NK-92 (cell line): Measurements from ENCODE around the gene KLF6.

Experiments
- DNase-seq: peaks from one replicate; lab custom pipeline; 2025; ENCODE audit not compliant: unreplicated experiment; lab: John Stamatoyannopoulos, UW

Gene KLF6

DNA sequence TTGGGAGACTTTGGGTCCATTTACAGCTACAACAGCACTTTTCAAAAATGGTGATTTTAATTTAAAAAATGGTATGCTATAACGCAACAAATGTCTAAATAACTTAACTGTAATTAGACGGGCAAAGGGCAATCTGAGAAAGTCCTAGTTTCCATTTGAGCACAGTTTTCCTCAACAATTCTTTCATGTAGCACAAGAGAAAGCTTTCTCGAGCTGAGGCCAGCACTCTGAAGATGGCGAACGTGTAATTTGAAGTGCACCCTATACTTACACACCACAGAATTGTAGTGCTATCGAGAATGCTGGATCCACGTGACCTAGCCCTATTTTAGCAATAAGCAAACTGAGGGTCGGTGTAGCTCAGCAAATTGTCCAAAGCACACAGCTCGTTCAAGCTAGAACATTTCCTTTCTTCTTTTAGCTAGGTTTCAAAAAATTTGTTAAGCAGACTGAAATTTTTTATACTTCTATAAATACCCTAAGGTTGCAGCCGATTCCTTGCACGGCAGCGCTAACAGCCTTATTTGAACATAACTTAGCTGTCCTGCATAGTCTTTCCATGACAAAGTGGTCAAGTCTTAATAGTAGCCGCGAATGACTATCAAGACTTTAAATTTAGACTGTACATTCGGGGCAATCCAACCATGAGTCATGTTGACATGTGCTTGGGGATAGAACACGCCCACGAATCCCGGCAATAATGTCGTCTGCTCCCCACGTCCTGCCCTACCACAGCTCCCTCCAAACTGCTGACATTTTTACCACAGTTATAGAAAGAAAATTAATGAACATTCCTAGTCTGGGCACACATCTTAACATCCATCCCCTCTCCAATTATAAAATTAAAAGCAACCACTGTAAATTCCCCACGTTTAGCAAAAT is 10.0 kb downstream of the KLF6 start:
- no peak for DNase-seq

GRCh38 chr10:3774018-3774813 is 10.8 kb downstream of the KLF6 start:
- no peak for DNase-seq

- DNase-seq: no peak
Observed at GRCh38 chr10:3773460-3774017, 11.5 kb downstream of the KLF6 start.

- DNase-seq: no peak
Observed at GRCh38 chr10:3772361-3773171, 12.4 kb downstream of the KLF6 start.

DNA sequence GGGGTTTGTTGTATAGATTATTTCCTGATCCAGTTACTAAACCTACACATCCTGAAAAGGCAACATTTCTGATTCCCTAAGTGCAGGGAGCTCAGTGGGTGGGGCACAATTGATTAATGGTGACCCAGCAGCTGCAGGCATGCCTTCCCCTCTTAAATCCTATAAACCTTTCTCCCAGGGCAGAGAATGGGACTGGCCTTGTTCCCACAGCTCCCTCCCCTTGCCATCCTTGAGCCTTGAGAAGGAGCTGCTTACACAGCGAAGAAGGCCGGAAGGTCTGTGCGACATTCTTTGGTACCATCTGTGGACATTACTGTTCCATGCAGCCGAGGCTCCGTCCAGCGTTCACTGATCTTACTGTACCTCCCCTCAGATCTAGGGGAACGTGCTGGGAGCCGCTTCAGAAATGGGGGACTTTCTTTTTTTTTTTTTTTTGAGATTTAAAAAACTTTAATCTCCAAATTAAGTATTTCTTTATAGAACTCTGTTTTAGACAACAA is 14.3 kb downstream of the KLF6 start:
- DNase-seq: no peak

GRCh38 chr10:3769556-3769955 is 15.5 kb downstream of the KLF6 start:
- no peak for DNase-seq

DNA sequence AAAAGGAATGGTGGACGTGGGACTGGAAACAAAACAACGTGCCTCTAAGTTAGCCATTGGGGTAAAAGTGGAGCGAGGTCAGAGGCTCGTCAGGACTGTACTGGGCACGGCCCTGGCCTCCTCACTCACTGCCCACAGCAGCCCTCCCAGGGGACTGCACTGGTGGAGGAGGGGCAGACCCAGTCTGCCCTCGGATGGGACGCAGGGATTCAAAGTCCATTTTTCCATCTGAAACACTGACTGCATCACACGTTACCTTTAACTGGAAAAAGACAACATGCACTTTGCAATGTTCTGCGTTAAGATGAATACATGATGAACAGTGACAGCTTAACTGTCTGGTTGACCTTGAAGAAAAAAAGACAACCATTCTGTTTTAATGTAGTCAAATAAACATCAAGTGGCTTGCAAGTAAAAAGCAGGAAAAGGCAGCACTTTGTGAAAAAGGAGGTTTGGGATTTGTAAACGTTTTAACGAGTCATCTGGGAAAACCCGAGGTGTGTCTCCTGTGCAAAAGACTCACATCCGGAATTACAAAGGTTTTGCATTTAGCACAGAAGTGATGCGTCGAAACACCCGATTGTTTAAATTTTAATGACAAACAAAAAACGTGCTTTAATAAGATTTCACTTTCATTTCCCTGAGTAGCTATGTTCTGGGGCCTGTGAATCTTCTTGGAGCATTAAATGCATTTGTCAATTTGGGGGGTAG is 18.8 kb downstream of the KLF6 start:
- DNase-seq: no peak

GRCh38 chr10:3765146-3765545 is 19.9 kb downstream of the KLF6 start:
- no peak for DNase-seq

GRCh38 chr10:3764626-3765112 is 20.3 kb downstream of the KLF6 start:
- DNase-seq: no peak

DNA sequence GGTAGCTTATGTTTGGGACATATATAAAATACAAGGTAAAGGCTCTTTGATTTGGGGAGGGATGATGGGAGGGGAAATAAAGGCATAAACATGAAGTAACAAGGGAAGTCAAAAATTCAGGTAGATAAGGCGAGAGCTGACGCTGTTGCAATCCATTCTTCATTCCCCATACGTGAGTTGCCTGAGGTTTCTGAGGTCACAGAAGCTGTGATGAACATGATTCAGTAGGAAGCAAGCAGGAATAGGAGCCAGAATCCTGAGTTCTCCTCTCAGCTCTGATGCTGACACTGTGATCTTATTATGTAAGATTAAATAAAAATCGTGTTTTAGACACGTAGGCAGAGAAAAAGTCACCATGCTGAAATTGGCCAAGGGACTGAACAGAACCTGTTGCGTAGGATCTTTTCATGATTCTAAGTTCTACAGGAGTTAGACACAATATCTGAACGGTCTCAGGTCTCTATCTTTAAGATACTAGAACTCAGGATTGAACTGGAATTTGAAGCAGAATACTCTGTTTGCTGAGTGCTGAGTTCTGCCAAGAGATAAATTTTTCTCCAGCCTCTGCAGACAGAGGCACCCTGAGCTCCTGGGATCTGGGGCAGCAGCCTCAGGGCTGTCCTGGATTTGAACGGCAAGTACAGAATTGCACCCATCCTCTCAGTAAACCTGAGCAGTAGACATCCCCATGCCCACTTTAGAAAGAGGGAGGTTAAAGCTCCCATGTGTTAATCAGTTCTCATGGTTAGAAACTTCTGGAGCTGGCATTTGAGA is 21.0 kb downstream of the KLF6 start:
- no peak for DNase-seq

- DNase-seq: no peak
Observed at GRCh38 chr10:3763035-3763456, 22.0 kb downstream of the KLF6 start.

DNA sequence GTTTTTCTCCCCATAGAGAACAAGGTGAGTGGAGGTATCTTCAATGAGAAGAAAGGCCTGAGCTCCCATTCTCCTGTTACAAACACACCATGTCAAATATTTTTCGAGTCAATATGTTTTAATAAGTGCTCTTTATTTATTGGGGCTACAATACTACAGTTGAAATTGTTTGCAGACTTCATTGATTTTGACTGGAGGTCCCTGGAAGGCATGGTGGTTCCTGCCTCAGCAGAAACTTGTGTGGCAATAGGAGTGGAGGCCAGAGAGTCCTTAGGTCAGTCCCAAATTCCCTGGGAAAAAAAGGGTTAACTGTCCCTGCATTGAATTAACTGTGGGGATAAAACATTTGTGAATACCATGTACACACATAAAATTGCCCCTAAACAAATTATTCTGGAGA is 22.7 kb downstream of the KLF6 start:
- no peak for DNase-seq

DNA sequence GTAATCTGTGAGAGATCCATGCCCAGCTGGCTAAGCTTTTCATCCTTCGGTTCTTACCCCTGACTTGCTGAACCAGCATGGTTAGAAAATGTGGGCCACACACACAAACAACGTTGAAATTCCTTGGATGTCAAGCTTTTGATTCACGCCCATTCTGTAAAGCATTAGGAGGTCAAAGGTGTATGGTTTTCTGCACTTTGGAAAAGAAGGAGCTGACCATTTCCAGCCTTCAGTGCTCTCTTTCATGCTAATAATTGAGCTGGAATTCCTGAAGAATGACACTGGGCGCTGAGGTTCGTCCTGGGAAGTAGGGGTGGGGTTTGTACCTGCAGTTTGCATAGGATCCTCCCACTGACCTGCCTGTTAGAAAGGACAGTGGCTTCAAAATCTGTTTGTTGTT is 23.1 kb downstream of the KLF6 start:
- DNase-seq: no peak

DNA sequence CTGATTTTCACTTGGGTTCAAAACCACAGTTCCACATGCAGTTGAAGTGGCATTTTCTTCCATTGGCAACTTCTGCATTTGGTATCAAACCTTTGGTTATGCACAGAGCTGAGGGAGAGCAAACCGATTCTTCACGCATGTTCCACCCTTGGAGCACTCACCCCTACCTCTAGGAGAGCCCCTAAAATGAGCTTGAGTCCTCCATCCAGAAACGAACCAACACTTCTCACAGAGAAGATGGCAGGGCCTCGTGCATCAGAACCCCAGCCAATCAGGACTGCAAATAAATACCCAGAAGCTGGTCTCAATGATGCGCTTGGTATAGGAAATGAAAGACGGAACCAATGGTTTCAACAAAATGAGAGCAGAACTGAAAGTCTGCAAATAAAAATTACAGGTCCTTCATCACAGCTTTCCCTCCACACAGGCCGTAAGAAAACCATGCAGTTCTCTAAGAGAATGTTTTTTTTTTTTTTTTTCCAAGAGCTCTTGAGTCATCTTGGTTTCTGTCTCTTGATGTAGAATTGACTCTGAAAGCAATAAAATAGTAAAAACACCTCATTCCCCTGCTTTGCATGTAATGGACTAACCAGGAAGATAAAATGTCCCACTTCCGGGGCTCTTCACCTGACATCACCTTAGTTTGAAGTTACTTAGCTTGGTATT is 23.9 kb downstream of the KLF6 start:
- DNase-seq: no peak

DNA sequence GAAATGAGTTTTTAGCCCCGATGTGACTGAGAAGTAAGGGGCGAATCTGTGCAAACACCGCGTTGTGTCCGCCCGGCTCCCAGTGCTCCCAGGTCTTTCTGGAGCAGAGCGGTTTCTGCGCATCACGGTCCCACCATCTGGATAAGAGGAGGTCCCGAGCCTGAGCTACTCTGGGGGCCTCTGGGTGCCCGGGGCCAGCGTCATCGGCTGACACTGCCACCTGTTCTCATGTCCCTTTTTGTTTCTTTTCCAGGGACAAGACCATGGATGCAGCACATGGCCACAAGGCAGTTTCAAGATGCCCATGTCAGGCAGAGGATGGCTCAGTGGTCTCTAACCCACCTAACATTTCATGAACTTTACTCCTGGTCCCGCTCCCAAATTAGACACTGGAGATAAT is 24.9 kb downstream of the KLF6 start:
- no peak for DNase-seq

DNA sequence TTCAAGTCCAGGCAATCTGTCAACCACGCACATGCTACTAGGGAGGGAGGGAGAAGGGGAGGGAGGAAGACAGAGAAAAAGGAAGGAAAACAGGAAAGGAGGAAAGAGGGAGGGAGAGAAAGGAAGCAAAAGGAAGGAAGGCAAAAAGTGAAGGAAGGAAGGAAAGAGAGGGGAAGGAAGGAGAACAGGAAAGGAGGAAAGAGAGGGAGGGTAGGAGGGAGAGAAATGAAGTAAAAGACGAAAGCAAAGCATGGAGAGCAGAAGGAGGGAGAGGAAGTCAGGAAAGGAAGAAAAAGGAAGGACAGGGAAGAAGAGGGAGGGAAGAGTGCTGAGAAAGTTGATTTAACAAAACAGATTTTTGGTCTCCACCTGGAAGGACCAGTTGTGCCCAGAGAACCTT is 25.6 kb downstream of the KLF6 start:
- no peak for DNase-seq

- no peak for DNase-seq
Observed at GRCh38 chr10:3758491-3758970, 26.5 kb downstream of the KLF6 start.

DNA sequence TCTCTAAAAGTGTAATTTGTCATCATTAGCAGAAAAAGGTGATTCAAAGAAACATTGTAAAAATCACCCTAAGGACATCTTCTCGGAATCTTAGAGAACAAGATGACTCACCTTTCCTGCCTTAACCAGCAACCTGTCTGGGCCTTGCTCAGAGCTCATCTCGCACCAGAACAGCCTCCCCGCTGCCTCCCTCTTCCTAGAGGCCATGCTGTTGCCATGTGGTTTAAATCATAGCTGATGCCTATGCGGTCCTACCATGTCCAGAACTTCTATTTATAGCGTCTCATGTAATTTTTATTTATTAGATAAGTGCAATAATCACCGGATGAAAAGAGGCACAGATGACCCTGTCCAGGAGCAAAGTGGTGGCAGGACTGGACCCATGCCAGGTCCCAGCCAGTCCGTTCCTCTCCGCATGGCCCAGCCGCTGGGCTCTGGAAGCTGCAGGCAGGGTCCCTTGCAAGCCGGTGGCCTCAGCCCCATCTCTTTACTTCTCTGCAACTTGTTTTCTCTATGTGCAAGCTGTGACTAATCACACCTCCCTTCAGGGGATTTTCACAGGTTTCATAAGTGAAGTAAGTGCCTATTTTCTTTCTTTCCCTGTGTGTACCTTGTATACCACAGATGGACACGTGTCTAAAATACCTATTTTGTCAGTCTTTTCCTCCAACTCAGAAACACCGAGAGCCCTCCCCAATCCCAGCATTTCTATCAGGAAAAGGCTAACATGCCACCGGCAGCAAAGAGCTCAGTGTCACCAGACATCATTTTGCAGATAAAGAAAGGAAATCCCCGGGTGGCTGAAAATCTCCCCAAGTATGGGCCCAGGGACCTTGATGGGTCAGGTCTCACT is 27.1 kb downstream of the KLF6 start:
- DNase-seq: no peak
